Lower leg skin (tissue), 4 donors: ENCODE results near the gene CPHXL2. TPM values are rescaled to one million over a fixed set of nuclear protein-coding genes. Genes with fewer than 3 reads are reported as not detected.
A peak's percentile ranks its signal among the peaks of the same experiment; 100 is the strongest.

Experiments
- DNase-seq, 2 donors: peaks; one replicate each; pipeline ENCODE4 v3.0.0-alpha.2; 2019; ENCODE audit warnings: low spot score in 2 of 2
- H3K4me3 ChIP-seq: fragments of 200-600 bp; sonication (generic); 2 replicates; pipeline ENCODE4 v1.5.1; 2017; ENCODE audit warnings: mild to moderate bottlenecking, low read depth; ENCODE audit not compliant: poor library complexity, severe bottlenecking
- CTCF ChIP-seq, 3 donors: fragments of 450-650 bp; IDR thresholded peaks; one replicate each; pipeline ENCODE4 v1.5.1; 2016; ENCODE audit warnings: antibody characterized with exemption in 3 of 3, mild to moderate bottlenecking in 3 of 3, moderate library complexity in 2 of 3
- POLR2A ChIP-seq, 2 donors: fragments of 450-650 bp; IDR thresholded peaks; one replicate each; pipeline ENCODE4 v1.6.1; 2016 to 2017; ENCODE audit warnings: antibody characterized with exemption in 2 of 2, mild to moderate bottlenecking in 1 of 2, moderate library complexity in 1 of 2
- WGBS, 2 donors: methylation state at CpG; one replicate each; pipeline ENCODE4 v1.1.5; 2018; 5-methylcytosine and 5-hydroxymethylcytosine counted together
- intact Hi-C: fragments of 100-400 bp; cut with DNase I; formaldehyde crosslinking; loops from one replicate; pipeline ENCODE4 v1.15.0; 2023; ENCODE audit warnings: low total_unique reads
- total RNA-seq, 4 donors: library from RNA; depleted of rRNA; stranded (reverse); fragments of >200 nt; gene quantifications; one replicate each; pipeline ENCODE4 v1.1.0, GENCODE V29; 2016

CPHXL2 gene
- total RNA-seq, 4 donors from 2014 or later = not detected

GRCh38 chr16:75618780-75619179 is 58.0 kb downstream of the CPHXL2 start:
- intact Hi-C loops = no loop called here
- 86 to 100% methylated on average over 2 of the region's 2 CpGs for WGBS, 2 donors
- TF ChIP-seq CTCF (IDR thresholded peaks at IDR 0.05) (no peak), POLR2A (IDR thresholded peaks at IDR 0.05) (no peak)
- H3K4me3 ChIP-seq = no peak overlapping the region
- no peak for DNase-seq

- DNase-seq = no peak
- no peak overlapping the region for H3K4me3 ChIP-seq
- 87 to 97% methylated on average over 3 of the region's 3 CpGs for WGBS, 2 donors
- intact Hi-C loops = no loop called here
- TF ChIP-seq POLR2A (IDR thresholded peaks at IDR 0.05) (no peak), CTCF (IDR thresholded peaks at IDR 0.05) (no peak)
Measured at GRCh38 chr16:75617121-75617520, 59.7 kb downstream of the CPHXL2 start.

GRCh38 chr16:75616521-75617010 is 60.2 kb downstream of the CPHXL2 start:
- no peak overlapping the region for H3K4me3 ChIP-seq
- intact Hi-C loops = no loop called here
- DNase-seq = no peak
- 90 to 94% methylated on average over 4 of the region's 4 CpGs for WGBS, 2 donors
- TF ChIP-seq POLR2A (IDR thresholded peaks at IDR 0.05) (no peak), CTCF (IDR thresholded peaks at IDR 0.05) (no peak)

- intact Hi-C loops = no loop called here
- 97 to 100% methylated on average over 2 of the region's 2 CpGs for WGBS, 2 donors
- DNase-seq = peak in 1 of 2 donors; percentile 54
- H3K4me3 ChIP-seq = no peak overlapping the region
- TF ChIP-seq POLR2A (IDR thresholded peaks at IDR 0.05) = no peak
- TF ChIP-seq CTCF (IDR thresholded peaks at IDR 0.05) = no peak
Measured at GRCh38 chr16:75615619-75616018, 61.2 kb downstream of the CPHXL2 start.

GRCh38 chr16:75614066-75614897 is 62.5 kb downstream of the CPHXL2 start:
- intact Hi-C loops = no loop called here
- TF ChIP-seq CTCF (IDR thresholded peaks at IDR 0.05) = no peak
- TF ChIP-seq POLR2A (IDR thresholded peaks at IDR 0.05) = no peak
- no peak overlapping the region for H3K4me3 ChIP-seq
- DNase-seq = peak in 1 of 2 donors; percentile 14
- WGBS, 2 donors = 89 to 99% methylated on average over 4 of the region's 4 CpGs

Other genes starting within 250 kb of the CPHXL2 start
- gene CFDP1, start 243.5 kb downstream of the CPHXL2 start, total RNA-seq = 10 to 100 TPM; 43.1 to 52.3 (median 49.5) TPM
- gene TMEM170A, start 212.3 kb downstream of the CPHXL2 start, total RNA-seq = 10 to 100 TPM; 13.6 to 15.7 (median 15.0) TPM
- gene CHST6, start 181.6 kb downstream of the CPHXL2 start, total RNA-seq = under 1 TPM in 3 of 4 donors, not detected in 1; 0.11 to 0.56 (median 0.16) TPM
- under 1 TPM in 1 of 4 donors, not detected in 3; 0.83 TPM for gene CHST5, start 140.9 kb downstream of the CPHXL2 start, total RNA-seq
- 10 to 100 TPM in 1 of 4 donors, 1 to 10 TPM in 3; 2.6 to 12.8 (median 6.7) TPM for gene TMEM231, start 120.8 kb downstream of the CPHXL2 start, total RNA-seq
- gene GABARAPL2, start 110.6 kb downstream of the CPHXL2 start, total RNA-seq = 100 to 1,000 TPM; 119 to 176 (median 149) TPM
- gene ADAT1, start 53.7 kb downstream of the CPHXL2 start, total RNA-seq = 10 to 100 TPM; 36.5 to 48.9 (median 42.1) TPM
- 100 to 1,000 TPM in 2 of 4 donors, 10 to 100 TPM in 2; 88.6 to 110 (median 100) TPM for gene KARS1, start 29.3 kb downstream of the CPHXL2 start, total RNA-seq
- gene TERF2IP, start 29.2 kb downstream of the CPHXL2 start, total RNA-seq = 10 to 100 TPM; 72.6 to 97.2 (median 85.2) TPM
- not detected for gene DUXB, start 24.5 kb upstream of the CPHXL2 start, total RNA-seq
- not detected for gene CPHXL, start 49.5 kb upstream of the CPHXL2 start, total RNA-seq